Activated CD4-positive, alpha-beta T cell treated with anti-CD3 and anti-CD28 coated beads for 48 hours (primary cell): ENCODE data around the gene GRHL3.
"Not testable (repeated sequence)": the region's sequence is repeated elsewhere in the genome, so short reads cannot be mapped to it uniquely, and the experiment has no call there.

ENCODE experiments used
- DNase-seq: peaks from one replicate; pipeline ENCODE4 v3.0.0-alpha.2; 2020

Gene GRHL3

GRCh38 chr1:24319312-24319863, at the start of gene GRHL3:
Gene GRHL3 (plus strand): TSS chr1:24319357. CDS start chr1:24319552, 195 bp downstream.
- no peak for DNase-seq

GRCh38 chr1:24274203-24275103, 44.7 kb upstream of the GRHL3 start:
- not testable (repeated sequence) for DNase-seq

- no peak for DNase-seq
Observed at GRCh38 chr1:24275104-24275410, 44.1 kb upstream of the GRHL3 start.

DNA sequence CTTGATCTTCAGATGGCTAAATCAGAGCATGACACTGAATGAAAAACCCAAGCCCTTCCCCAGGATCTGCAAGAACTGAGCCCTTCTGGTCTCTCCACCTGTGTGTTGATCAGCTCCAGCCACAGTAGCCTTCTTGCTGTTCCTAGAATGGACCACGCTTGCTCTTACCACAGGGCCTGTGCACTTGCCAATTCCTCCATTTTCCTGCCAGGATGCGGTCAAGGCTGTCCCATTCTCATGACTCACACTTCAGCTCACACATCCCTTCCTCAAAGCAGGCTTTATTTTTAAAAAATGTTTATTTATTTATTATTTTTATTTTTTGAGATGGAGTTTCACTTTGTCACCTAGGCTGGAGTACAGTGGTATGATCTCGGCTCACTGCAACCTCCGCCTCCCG, 43.6 kb upstream of the GRHL3 start:
- DNase-seq, result no peak

DNA sequence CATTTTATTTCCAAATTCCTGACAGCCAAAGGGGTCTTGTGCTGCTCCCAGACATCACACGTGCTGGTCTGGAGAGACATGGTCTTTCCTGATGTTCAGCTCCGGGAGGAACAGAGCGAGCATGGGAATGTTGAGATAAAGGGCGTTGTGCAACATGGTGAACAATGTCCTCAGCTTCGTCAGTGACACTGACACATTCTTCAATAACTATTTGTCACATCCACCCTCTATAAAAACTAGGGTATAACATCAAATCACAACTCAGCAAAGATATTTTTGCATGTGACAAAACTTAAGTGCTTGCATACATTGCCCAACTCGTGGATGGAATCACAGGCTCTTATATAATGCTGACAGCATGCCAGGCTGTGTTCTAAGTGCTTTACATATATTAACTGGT, 42.4 kb upstream of the GRHL3 start:
- DNase-seq, result no peak

GRCh38 chr1:24277420-24278169, 41.6 kb upstream of the GRHL3 start:
- DNase-seq, result no peak

DNA sequence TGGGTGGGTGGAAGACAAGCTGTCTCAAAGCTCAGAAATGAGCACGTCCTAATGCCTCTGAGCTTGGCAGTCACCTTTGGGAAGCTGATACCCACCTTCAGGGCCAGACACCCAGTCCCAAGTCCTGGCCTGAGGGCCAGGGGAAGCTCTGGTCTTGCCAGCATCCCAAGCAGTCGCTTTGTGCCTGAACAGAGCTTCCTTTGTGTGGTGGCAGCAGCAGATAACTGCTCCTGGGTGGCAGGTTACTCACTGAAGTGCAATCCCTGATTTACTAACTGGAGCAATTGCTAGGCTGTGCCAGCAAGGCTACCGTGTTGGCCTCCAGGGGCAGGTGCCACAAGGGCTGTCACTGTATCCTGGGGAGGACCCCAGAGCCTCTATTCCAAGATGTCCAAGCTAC, 40.4 kb upstream of the GRHL3 start:
- no peak for DNase-seq

DNA sequence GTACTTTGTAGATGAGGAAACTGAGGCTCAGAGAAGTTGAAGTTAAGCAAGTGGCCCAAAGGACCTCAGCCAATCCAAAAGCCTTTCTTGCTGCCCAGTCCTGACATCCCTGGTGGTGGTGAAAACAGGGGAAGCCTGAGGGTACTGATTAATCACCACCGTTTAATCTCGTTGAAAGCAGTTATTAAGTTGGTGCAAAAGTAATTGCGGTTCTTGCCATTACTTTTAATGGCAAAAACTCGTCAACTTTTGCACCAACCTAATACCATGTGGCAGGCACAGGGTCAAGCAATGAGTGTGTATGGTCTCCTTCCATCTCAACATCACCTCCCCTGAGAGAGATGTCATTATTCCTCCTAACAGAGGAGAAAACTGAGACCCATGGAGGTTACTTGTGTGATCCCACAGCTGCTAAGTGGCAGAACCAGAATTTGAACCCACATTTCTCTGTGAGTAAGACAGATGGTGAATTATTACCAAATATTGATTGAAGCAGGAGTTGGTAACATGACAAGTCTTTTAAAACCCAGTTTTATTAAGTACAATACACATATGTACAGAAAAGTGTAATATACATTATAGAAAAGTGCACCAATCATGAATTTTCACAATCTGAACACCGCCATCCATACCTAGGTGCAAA, 39.4 kb upstream of the GRHL3 start:
- DNase-seq, result no peak

DNA sequence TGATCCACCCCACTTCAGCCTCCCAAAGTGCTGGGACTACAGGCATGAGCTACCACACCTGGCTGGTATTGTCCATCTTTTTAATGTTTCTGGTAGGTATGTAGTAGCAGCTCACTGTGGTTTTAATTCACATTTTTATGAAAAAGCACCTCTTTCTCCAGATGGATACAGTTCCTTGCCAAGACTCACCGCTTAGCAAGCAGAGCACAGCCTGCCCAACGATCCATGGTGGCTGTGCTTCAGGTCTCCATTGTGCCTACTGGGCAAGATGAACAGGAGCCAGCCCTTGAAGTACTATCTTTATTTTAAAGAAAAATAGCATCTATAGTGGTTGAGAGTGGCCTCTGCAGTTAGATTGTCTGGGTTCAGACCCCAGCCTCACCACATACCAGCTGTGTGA, 37.6 kb upstream of the GRHL3 start:
- no peak for DNase-seq

- no peak for DNase-seq
Observed at GRCh38 chr1:24282491-24282890, 36.7 kb upstream of the GRHL3 start.

DNA sequence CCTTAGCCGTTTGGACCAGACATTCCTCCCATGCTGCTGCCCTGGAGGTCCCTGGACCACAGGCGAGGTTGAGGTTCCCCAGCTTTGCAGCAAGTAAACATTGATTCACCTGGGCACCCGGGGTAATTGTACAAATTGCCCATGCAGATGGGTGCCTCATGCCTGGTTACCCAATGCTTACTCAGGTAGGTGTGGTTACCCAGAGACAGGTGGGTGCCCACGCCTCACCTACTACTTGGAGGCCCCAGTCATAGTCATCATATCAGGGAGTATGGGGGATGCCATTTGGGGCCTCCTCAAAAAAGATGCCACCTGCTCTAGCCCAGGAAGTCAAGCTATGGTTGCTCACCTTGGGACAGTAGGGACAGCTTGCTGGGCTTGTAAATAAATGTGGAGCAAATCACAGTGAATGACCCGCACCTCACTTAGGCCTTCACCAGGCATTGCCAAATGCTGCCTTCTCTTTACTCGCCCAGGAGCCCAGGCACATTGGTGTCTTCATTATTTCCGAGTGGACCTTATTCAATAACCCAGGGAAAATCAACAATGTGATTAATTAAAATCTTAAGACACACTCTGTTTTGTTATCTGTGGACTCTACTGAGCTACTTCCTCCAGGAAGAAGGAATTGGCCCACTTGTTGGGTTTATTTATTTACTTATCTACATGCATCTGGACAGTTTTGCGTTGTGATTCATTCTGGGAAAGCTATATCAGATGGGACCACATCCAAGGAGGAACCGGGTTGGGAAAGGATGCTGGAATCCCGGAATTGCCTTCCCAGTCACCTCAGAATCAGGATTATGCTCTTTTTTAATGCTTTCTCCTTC, 35.6 kb upstream of the GRHL3 start:
- DNase-seq, result no peak

DNA sequence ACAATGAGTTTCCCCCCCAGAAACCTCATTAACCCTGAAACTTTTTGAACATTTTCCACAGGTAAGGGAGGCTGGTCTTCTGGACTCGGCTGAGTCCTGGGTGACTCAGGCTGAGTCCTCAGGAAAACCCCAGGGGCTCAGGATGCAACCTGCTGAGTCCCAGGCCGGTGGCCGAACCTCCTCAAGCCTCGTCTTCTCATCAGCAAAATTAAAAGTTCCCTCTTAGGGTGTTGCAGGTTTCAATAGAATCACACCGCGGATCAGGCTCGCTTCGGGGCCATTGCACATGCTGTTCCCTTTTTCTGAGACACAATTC, 35.0 kb upstream of the GRHL3 start:
- no peak for DNase-seq

DNA sequence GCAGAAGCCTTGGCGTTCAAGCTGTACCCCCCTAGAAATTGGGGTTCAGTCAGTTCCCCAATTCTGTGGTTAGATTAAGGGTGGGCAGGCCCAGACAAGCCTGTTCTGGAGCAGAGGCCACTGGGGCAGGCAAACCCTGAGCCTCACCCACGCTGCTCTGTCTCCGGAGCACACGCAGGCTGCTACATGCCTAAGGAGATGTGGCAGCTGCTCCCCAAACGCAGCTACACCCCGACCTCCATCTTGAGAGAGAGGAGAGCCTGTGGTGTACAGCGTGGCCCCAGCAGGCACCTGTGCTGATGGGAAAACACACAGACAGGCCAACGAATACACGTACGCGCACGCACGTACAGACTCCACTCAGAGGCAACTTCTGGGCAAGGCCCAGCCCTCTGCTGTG, 33.9 kb upstream of the GRHL3 start:
- no peak for DNase-seq

GRCh38 chr1:24286246-24287010, 32.7 kb upstream of the GRHL3 start:
- DNase-seq, result no peak

- not testable (repeated sequence) for DNase-seq
Observed at GRCh38 chr1:24287779-24288178, 31.4 kb upstream of the GRHL3 start.

DNA sequence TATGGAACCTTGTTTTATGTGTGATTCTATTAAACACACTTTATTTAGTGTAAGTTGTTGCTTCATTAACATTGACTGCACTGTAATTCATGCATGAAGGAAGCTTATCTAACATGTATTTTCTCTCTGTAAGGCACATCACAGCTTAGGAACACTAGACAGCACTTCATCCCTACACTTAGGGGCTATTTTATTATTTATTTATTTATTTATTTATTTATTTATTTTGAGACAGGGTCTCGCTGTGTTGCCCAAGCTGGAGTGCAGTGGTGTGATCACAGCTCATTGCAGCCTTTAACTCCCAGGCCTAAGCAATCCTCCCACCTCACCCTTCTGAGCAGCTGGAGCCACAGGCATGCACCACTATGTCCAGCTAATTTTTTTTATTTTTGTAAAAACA, 30.7 kb upstream of the GRHL3 start:
- no peak for DNase-seq

DNA sequence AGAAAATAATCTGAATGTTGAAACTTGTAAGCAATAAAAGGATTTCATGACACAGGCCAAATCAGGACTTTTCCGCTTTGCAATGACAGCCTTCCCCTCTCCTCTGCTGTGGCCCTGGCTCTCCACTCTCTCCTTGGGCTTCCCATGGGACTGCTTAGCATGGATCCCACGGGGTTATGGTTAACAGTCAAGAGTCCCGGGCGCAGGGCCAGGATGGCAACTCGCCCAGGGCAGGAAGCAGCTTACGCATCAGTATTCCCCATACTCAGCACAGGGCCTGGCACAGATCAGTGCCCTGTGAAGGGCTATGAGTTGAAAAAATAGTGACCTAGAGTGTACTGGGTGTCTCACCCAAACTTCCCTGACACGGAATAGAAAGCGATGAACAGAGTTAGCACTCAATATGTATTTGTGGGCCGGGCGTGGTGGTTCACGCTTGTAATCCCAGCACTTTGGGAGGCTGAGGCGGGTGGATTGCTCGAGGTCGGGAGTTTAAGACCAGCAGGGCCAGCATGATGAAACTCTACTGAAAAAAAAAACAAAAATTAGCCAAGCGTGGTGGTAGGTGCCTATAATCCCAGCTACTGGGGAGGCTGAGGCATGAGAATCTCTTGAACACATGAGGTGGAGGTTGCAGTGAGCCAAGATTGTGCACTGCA, 29.1 kb upstream of the GRHL3 start:
- DNase-seq, result no peak

GRCh38 chr1:24290933-24291487, 28.1 kb upstream of the GRHL3 start:
- no peak for DNase-seq

GRCh38 chr1:24292103-24292502, 27.1 kb upstream of the GRHL3 start:
- DNase-seq, result no peak

DNA sequence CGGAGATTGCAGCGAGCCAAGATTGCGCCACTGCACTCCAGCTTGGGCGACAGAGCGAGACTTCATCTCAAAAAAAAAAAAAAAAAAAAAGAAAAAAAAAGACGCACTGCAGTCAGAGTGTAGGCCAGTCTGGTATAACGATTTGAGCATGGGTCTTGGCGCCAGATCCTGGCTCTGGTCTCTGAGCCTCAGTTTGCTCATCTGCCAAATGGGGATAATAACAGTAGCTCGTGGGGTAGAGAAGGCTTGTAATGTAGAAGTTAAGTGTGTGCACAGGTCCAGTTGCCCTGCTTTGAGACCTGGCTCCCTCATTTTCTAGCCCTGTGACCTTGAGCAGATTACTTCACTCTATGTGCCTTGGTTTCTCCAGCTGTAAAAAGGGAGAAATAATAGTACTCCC, 26.3 kb upstream of the GRHL3 start:
- DNase-seq, result no peak
